ENCODE data around the gene TMEM131. TPM values are rescaled to one million over a fixed set of nuclear protein-coding genes. Genes with fewer than 3 reads are reported as not detected.

Gene TMEM131
- total and polyA plus RNA-seq, 4 donors = 25.3 to 39.4 (median 38.1) TPM

GRCh38 chr2:98009887-98010760 lies 14.4 kb upstream of the TMEM131 start:
- H3K4me3 ChIP-seq (ENCODE audit: low read depth, low read length) = no peak overlapping the region
- 88% methylated on average over 1 of the region's 10 CpGs for WGBS (ENCODE audit: insufficient coverage)
- H3K4me1 ChIP-seq (ENCODE audit: control insufficient read depth, insufficient read depth, low read length) = no peaks in the 10 kb centered on the region
- DNase-seq (ENCODE audit: low read depth in 4 of 6, low spot score in 6 of 6) = no peak
- H3K9me3 ChIP-seq (ENCODE audit: control insufficient read depth, insufficient read depth, low read length) = no peaks in the 10 kb centered on the region
- H3K27ac ChIP-seq (ENCODE audit: low read depth, low read length) = no peak overlapping the region
- no peaks in the 10 kb centered on the region for H3K27me3 ChIP-seq (ENCODE audit: control insufficient read depth, insufficient read depth, low read length)
- H3K36me3 ChIP-seq (ENCODE audit: control insufficient read depth, insufficient read depth, low read length) = no peaks in the 10 kb centered on the region

- 69% methylated on average over 2 of the region's 3 CpGs for WGBS (ENCODE audit: insufficient coverage)
- no peaks in the 10 kb centered on the region for H3K4me1 ChIP-seq (ENCODE audit: control insufficient read depth, insufficient read depth, low read length)
- no peaks in the 10 kb centered on the region for H3K27me3 ChIP-seq (ENCODE audit: control insufficient read depth, insufficient read depth, low read length)
- H3K4me3 ChIP-seq (ENCODE audit: low read depth, low read length) = no peak overlapping the region
- H3K9me3 ChIP-seq (ENCODE audit: control insufficient read depth, insufficient read depth, low read length) = no peaks in the 10 kb centered on the region
- no peak for DNase-seq (ENCODE audit: low read depth in 4 of 6, low spot score in 6 of 6)
- H3K36me3 ChIP-seq (ENCODE audit: control insufficient read depth, insufficient read depth, low read length) = no peaks in the 10 kb centered on the region
- H3K27ac ChIP-seq (ENCODE audit: low read depth, low read length) = no peak overlapping the region
Measured at GRCh38 chr2:98008415-98008814, 12.7 kb upstream of the TMEM131 start.

GRCh38 chr2:98006378-98006777 lies 10.6 kb upstream of the TMEM131 start:
- Histone ChIP-seq H3K27me3 (ENCODE audit: control insufficient read depth, insufficient read depth, low read length) (no peaks in the 10 kb centered on the region), H3K9me3 (ENCODE audit: control insufficient read depth, insufficient read depth, low read length) (no peaks in the 10 kb centered on the region), H3K36me3 (ENCODE audit: control insufficient read depth, insufficient read depth, low read length) (no peaks in the 10 kb centered on the region), H3K4me3 (ENCODE audit: low read depth, low read length) (no peak overlapping the region), H3K27ac (ENCODE audit: low read depth, low read length) (no peak overlapping the region), H3K4me1 (ENCODE audit: control insufficient read depth, insufficient read depth, low read length) (no peaks in the 10 kb centered on the region)
- no peak for DNase-seq (ENCODE audit: low read depth in 4 of 6, low spot score in 6 of 6)
- no CpG with 5 or more reads among the region's 11 CpGs for WGBS (ENCODE audit: insufficient coverage)

GRCh38 chr2:98004613-98005012 lies 8.9 kb upstream of the TMEM131 start:
- Histone ChIP-seq H3K36me3 (ENCODE audit: control insufficient read depth, insufficient read depth, low read length) (no peaks in the 10 kb centered on the region), H3K27me3 (ENCODE audit: control insufficient read depth, insufficient read depth, low read length) (no peaks in the 10 kb centered on the region), H3K9me3 (ENCODE audit: control insufficient read depth, insufficient read depth, low read length) (no peaks in the 10 kb centered on the region), H3K4me3 (ENCODE audit: low read depth, low read length) (no peak overlapping the region), H3K27ac (ENCODE audit: low read depth, low read length) (no peak overlapping the region), H3K4me1 (ENCODE audit: control insufficient read depth, insufficient read depth, low read length) (no peaks in the 10 kb centered on the region)
- 83% methylated on average over 1 of the region's 3 CpGs for WGBS (ENCODE audit: insufficient coverage)
- DNase-seq (ENCODE audit: low read depth in 4 of 6, low spot score in 6 of 6) = no peak

GRCh38 chr2:98004047-98004446 lies 8.3 kb upstream of the TMEM131 start:
- H3K9me3 ChIP-seq (ENCODE audit: control insufficient read depth, insufficient read depth, low read length) = no peaks in the 10 kb centered on the region
- H3K4me3 ChIP-seq (ENCODE audit: low read depth, low read length) = no peak overlapping the region
- no peaks in the 10 kb centered on the region for H3K27me3 ChIP-seq (ENCODE audit: control insufficient read depth, insufficient read depth, low read length)
- no peaks in the 10 kb centered on the region for H3K36me3 ChIP-seq (ENCODE audit: control insufficient read depth, insufficient read depth, low read length)
- no CpG with 5 or more reads among the region's 2 CpGs for WGBS (ENCODE audit: insufficient coverage)
- DNase-seq (ENCODE audit: low read depth in 4 of 6, low spot score in 6 of 6) = no peak
- no peaks in the 10 kb centered on the region for H3K4me1 ChIP-seq (ENCODE audit: control insufficient read depth, insufficient read depth, low read length)
- no peak overlapping the region for H3K27ac ChIP-seq (ENCODE audit: low read depth, low read length)

GRCh38 chr2:97999536-97999935 lies 3.8 kb upstream of the TMEM131 start:
- Histone ChIP-seq H3K4me3 (ENCODE audit: low read depth, low read length) (no peak overlapping the region), H3K27ac (ENCODE audit: low read depth, low read length) (no peak overlapping the region), H3K27me3 (ENCODE audit: control insufficient read depth, insufficient read depth, low read length) (no peaks in the 10 kb centered on the region), H3K36me3 (ENCODE audit: control insufficient read depth, insufficient read depth, low read length) (no peaks in the 10 kb centered on the region), H3K9me3 (ENCODE audit: control insufficient read depth, insufficient read depth, low read length) (no peaks in the 10 kb centered on the region), H3K4me1 (ENCODE audit: control insufficient read depth, insufficient read depth, low read length) (peaks cover 7% of the 10 kb centered on the region)
- WGBS (ENCODE audit: insufficient coverage) = 87% methylated on average over 3 of the region's 3 CpGs
- no peak for DNase-seq (ENCODE audit: low read depth in 4 of 6, low spot score in 6 of 6)

GRCh38 chr2:97998431-97999005 lies 2.8 kb upstream of the TMEM131 start:
- no peaks in the 10 kb centered on the region for H3K9me3 ChIP-seq (ENCODE audit: control insufficient read depth, insufficient read depth, low read length)
- peaks cover 10% of the 10 kb centered on the region for H3K4me1 ChIP-seq (ENCODE audit: control insufficient read depth, insufficient read depth, low read length)
- no peaks in the 10 kb centered on the region for H3K36me3 ChIP-seq (ENCODE audit: control insufficient read depth, insufficient read depth, low read length)
- 82% methylated on average over 1 of the region's 1 CpG for WGBS (ENCODE audit: insufficient coverage)
- DNase-seq (ENCODE audit: low read depth in 4 of 6, low spot score in 6 of 6) = peak in 1 of 6 donors; percentile 68
- H3K4me3 ChIP-seq (ENCODE audit: low read depth, low read length) = no peak overlapping the region
- H3K27ac ChIP-seq (ENCODE audit: low read depth, low read length) = no peak overlapping the region
- H3K27me3 ChIP-seq (ENCODE audit: control insufficient read depth, insufficient read depth, low read length) = no peaks in the 10 kb centered on the region

GRCh38 chr2:97997784-97998392 lies 2.1 kb upstream of the TMEM131 start:
- 85% methylated on average over 4 of the region's 8 CpGs for WGBS (ENCODE audit: insufficient coverage)
- Histone ChIP-seq H3K4me3 (ENCODE audit: low read depth, low read length) (no peak overlapping the region), H3K27ac (ENCODE audit: low read depth, low read length) (no peak overlapping the region), H3K27me3 (ENCODE audit: control insufficient read depth, insufficient read depth, low read length) (no peaks in the 10 kb centered on the region), H3K36me3 (ENCODE audit: control insufficient read depth, insufficient read depth, low read length) (no peaks in the 10 kb centered on the region), H3K4me1 (ENCODE audit: control insufficient read depth, insufficient read depth, low read length) (peaks cover 10% of the 10 kb centered on the region), H3K9me3 (ENCODE audit: control insufficient read depth, insufficient read depth, low read length) (no peaks in the 10 kb centered on the region)
- no peak for DNase-seq (ENCODE audit: low read depth in 4 of 6, low spot score in 6 of 6)

- Histone ChIP-seq H3K9me3 (ENCODE audit: control insufficient read depth, insufficient read depth, low read length) (no peaks in the 10 kb centered on the region), H3K27ac (ENCODE audit: low read depth, low read length) (peak overlapping the region; percentile 96), H3K36me3 (ENCODE audit: control insufficient read depth, insufficient read depth, low read length) (no peaks in the 10 kb centered on the region), H3K4me3 (ENCODE audit: low read depth, low read length) (peak overlapping the region; percentile 64), H3K27me3 (ENCODE audit: control insufficient read depth, insufficient read depth, low read length) (no peaks in the 10 kb centered on the region), H3K4me1 (ENCODE audit: control insufficient read depth, insufficient read depth, low read length) (peaks cover 10% of the 10 kb centered on the region)
- 91% methylated on average over 16 of the region's 19 CpGs for WGBS (ENCODE audit: insufficient coverage)
- no peak for DNase-seq (ENCODE audit: low read depth in 4 of 6, low spot score in 6 of 6)
Measured at GRCh38 chr2:97996679-97997078, 931 bp upstream of the TMEM131 start.

All from spinal cord (tissue), 10 donors.